ENCODE results near the gene CALHM5.
"Not testable (repeated sequence)": the region's sequence is repeated elsewhere in the genome, so short reads cannot be mapped to it uniquely, and the experiment has no call there.

CALHM5 gene

GRCh38 chr6:116482780-116483179 lies 28.7 kb upstream of the CALHM5 start:
- H3K9me3 ChIP-seq (ENCODE audit: insufficient read depth, low read depth, low read length) = no peaks in the 10 kb centered on the region
- no peak overlapping the region for H3K27ac ChIP-seq (ENCODE audit: low read length)
- H3K27me3 ChIP-seq (ENCODE audit: insufficient read depth, low read length) = no peaks in the 10 kb centered on the region
- H3K36me3 ChIP-seq (ENCODE audit: insufficient read depth, low read depth, low read length) = no peaks in the 10 kb centered on the region
- no peaks in the 10 kb centered on the region for H3K4me1 ChIP-seq (ENCODE audit: insufficient read depth, low read length)
- H3K9ac ChIP-seq (ENCODE audit: low read depth, low read length) = no peak overlapping the region
- no peak overlapping the region for H3K4me3 ChIP-seq (ENCODE audit: low read length)

GRCh38 chr6:116483616-116484015 lies 27.8 kb upstream of the CALHM5 start:
- Histone ChIP-seq H3K9me3 (ENCODE audit: insufficient read depth, low read depth, low read length) (no peaks in the 10 kb centered on the region), H3K4me3 (ENCODE audit: low read length) (no peak overlapping the region), H3K9ac (ENCODE audit: low read depth, low read length) (no peak overlapping the region), H3K27me3 (ENCODE audit: insufficient read depth, low read length) (no peaks in the 10 kb centered on the region), H3K4me1 (ENCODE audit: insufficient read depth, low read length) (no peaks in the 10 kb centered on the region), H3K36me3 (ENCODE audit: insufficient read depth, low read depth, low read length) (no peaks in the 10 kb centered on the region), H3K27ac (ENCODE audit: low read length) (no peak overlapping the region)

GRCh38 chr6:116485559-116486184 lies 25.8 kb upstream of the CALHM5 start:
- Histone ChIP-seq H3K36me3 (ENCODE audit: insufficient read depth, low read depth, low read length) (no peaks in the 10 kb centered on the region), H3K4me3 (ENCODE audit: low read length) (no peak overlapping the region), H3K9ac (ENCODE audit: low read depth, low read length) (no peak overlapping the region), H3K27ac (ENCODE audit: low read length) (no peak overlapping the region), H3K9me3 (ENCODE audit: insufficient read depth, low read depth, low read length) (no peaks in the 10 kb centered on the region), H3K4me1 (ENCODE audit: insufficient read depth, low read length) (no peaks in the 10 kb centered on the region), H3K27me3 (ENCODE audit: insufficient read depth, low read length) (no peaks in the 10 kb centered on the region)

GRCh38 chr6:116491610-116492330 lies 19.7 kb upstream of the CALHM5 start:
- no peak overlapping the region for H3K9ac ChIP-seq (ENCODE audit: low read depth, low read length)
- H3K9me3 ChIP-seq (ENCODE audit: insufficient read depth, low read depth, low read length) = no peaks in the 10 kb centered on the region
- H3K4me3 ChIP-seq (ENCODE audit: low read length) = no peak overlapping the region
- H3K36me3 ChIP-seq (ENCODE audit: insufficient read depth, low read depth, low read length) = no peaks in the 10 kb centered on the region
- peaks cover 10% of the 10 kb centered on the region for H3K4me1 ChIP-seq (ENCODE audit: insufficient read depth, low read length)
- H3K27me3 ChIP-seq (ENCODE audit: insufficient read depth, low read length) = no peaks in the 10 kb centered on the region
- H3K27ac ChIP-seq (ENCODE audit: low read length) = no peak overlapping the region

- H3K27ac ChIP-seq (ENCODE audit: low read length) = no peak overlapping the region
Observed at GRCh38 chr6:116492331-116493067, 18.9 kb upstream of the CALHM5 start.

GRCh38 chr6:116495161-116495560 lies 16.3 kb upstream of the CALHM5 start:
- not testable (repeated sequence) for H3K9me3 ChIP-seq (ENCODE audit: insufficient read depth, low read depth, low read length); H3K4me1 ChIP-seq (ENCODE audit: insufficient read depth, low read length); H3K36me3 ChIP-seq (ENCODE audit: insufficient read depth, low read depth, low read length); H3K4me3 ChIP-seq (ENCODE audit: low read length); H3K27me3 ChIP-seq (ENCODE audit: insufficient read depth, low read length); H3K27ac ChIP-seq (ENCODE audit: low read length); H3K9ac ChIP-seq (ENCODE audit: low read depth, low read length)

More at GRCh38 chr6:116492331-116493067, 18.9 kb upstream of the CALHM5 start:
- H3K9me3 ChIP-seq (ENCODE audit: insufficient read depth, low read depth, low read length) = no peaks in the 10 kb centered on the region
- no peak overlapping the region for H3K4me3 ChIP-seq (ENCODE audit: low read length)
- H3K27me3 ChIP-seq (ENCODE audit: insufficient read depth, low read length) = no peaks in the 10 kb centered on the region
- H3K9ac ChIP-seq (ENCODE audit: low read depth, low read length) = no peak overlapping the region
- H3K4me1 ChIP-seq (ENCODE audit: insufficient read depth, low read length) = peaks cover 10% of the 10 kb centered on the region
- no peaks in the 10 kb centered on the region for H3K36me3 ChIP-seq (ENCODE audit: insufficient read depth, low read depth, low read length)

GRCh38 chr6:116497113-116497676 lies 14.2 kb upstream of the CALHM5 start:
- Histone ChIP-seq H3K4me1 (ENCODE audit: insufficient read depth, low read length) (peaks cover 5% of the 10 kb centered on the region), H3K27ac (ENCODE audit: low read length) (no peak overlapping the region), H3K9me3 (ENCODE audit: insufficient read depth, low read depth, low read length) (no peaks in the 10 kb centered on the region), H3K27me3 (ENCODE audit: insufficient read depth, low read length) (no peaks in the 10 kb centered on the region), H3K36me3 (ENCODE audit: insufficient read depth, low read depth, low read length) (no peaks in the 10 kb centered on the region), H3K9ac (ENCODE audit: low read depth, low read length) (no peak overlapping the region), H3K4me3 (ENCODE audit: low read length) (no peak overlapping the region)

- Histone ChIP-seq H3K9ac (ENCODE audit: low read depth, low read length) (no peak overlapping the region), H3K27ac (ENCODE audit: low read length) (no peak overlapping the region)
Observed at GRCh38 chr6:116500969-116501433, 10.4 kb upstream of the CALHM5 start.

GRCh38 chr6:116507324-116507723 lies 4.1 kb upstream of the CALHM5 start:
- Histone ChIP-seq H3K4me1 (ENCODE audit: insufficient read depth, low read length) (peaks cover 7% of the 10 kb centered on the region; the same call in 1 of the 2 replicates), H3K36me3 (ENCODE audit: insufficient read depth, low read depth, low read length) (no peaks in the 10 kb centered on the region), H3K27ac (ENCODE audit: low read length) (no peak overlapping the region), H3K9ac (ENCODE audit: low read depth, low read length) (no peak overlapping the region), H3K27me3 (ENCODE audit: insufficient read depth, low read length) (no peaks in the 10 kb centered on the region), H3K4me3 (ENCODE audit: low read length) (no peak overlapping the region), H3K9me3 (ENCODE audit: insufficient read depth, low read depth, low read length) (no peaks in the 10 kb centered on the region)

More at GRCh38 chr6:116500969-116501433, 10.4 kb upstream of the CALHM5 start:
- no peaks in the 10 kb centered on the region for H3K27me3 ChIP-seq (ENCODE audit: insufficient read depth, low read length)
- H3K4me1 ChIP-seq (ENCODE audit: insufficient read depth, low read length) = no peaks in the 10 kb centered on the region
- no peaks in the 10 kb centered on the region for H3K36me3 ChIP-seq (ENCODE audit: insufficient read depth, low read depth, low read length)
- no peak overlapping the region for H3K4me3 ChIP-seq (ENCODE audit: low read length)
- H3K9me3 ChIP-seq (ENCODE audit: insufficient read depth, low read depth, low read length) = no peaks in the 10 kb centered on the region

- H3K27ac ChIP-seq (ENCODE audit: low read length) = no peak overlapping the region
- no peak overlapping the region for H3K9ac ChIP-seq (ENCODE audit: low read depth, low read length)
- no peak overlapping the region for H3K4me3 ChIP-seq (ENCODE audit: low read length)
- no peaks in the 10 kb centered on the region for H3K9me3 ChIP-seq (ENCODE audit: insufficient read depth, low read depth, low read length)
- no peaks in the 10 kb centered on the region for H3K27me3 ChIP-seq (ENCODE audit: insufficient read depth, low read length)
- peaks cover 7% of the 10 kb centered on the region; the same call in 1 of the 2 replicates for H3K4me1 ChIP-seq (ENCODE audit: insufficient read depth, low read length)
- H3K36me3 ChIP-seq (ENCODE audit: insufficient read depth, low read depth, low read length) = no peaks in the 10 kb centered on the region
Observed at GRCh38 chr6:116508527-116508926, 2.9 kb upstream of the CALHM5 start.

- Histone ChIP-seq H3K9me3 (ENCODE audit: insufficient read depth, low read depth, low read length) (no peaks in the 10 kb centered on the region), H3K27me3 (ENCODE audit: insufficient read depth, low read length) (no peaks in the 10 kb centered on the region), H3K4me1 (ENCODE audit: insufficient read depth, low read length) (peaks cover 14% of the 10 kb centered on the region), H3K36me3 (ENCODE audit: insufficient read depth, low read depth, low read length) (no peaks in the 10 kb centered on the region), H3K4me3 (ENCODE audit: low read length) (0 out of 2 replicates have a peak overlapping the region, but pooled peaks have one; percentile 18), H3K27ac (ENCODE audit: low read length) (no peak overlapping the region), H3K9ac (ENCODE audit: low read depth, low read length) (peak overlapping the region; percentile 26; the same call in 1 of the 2 replicates)
Observed at GRCh38 chr6:116512111-116512559, 696 bp downstream of the CALHM5 start.

Data from iPS-20b (cell line).